Neural cell (in vitro differentiated cells): ENCODE data around the gene N4BP2.

Source experiments
- EP300 ChIP-seq: fragments of 450-650 bp; conservative IDR thresholded peaks from 2 replicates; pipeline ENCODE4 v1.6.1; 2014; ENCODE audit warnings: antibody characterized with exemption, mild to moderate bottlenecking, moderate library complexity; ENCODE audit not compliant: poor library complexity, severe bottlenecking
- RAD21 ChIP-seq: fragments of 450-650 bp; conservative IDR thresholded peaks from 2 replicates; pipeline ENCODE4 v1.6.1; 2014; ENCODE audit warnings: antibody characterized with exemption, mild to moderate bottlenecking, moderate library complexity
- TF ChIP-seq, protein P1 (sequence below): fragments of 450-650 bp; IDR thresholded peaks from 2 replicates; pipeline ENCODE4 v1.5.1; 2014; ENCODE audit warnings: antibody characterized with exemption, mild to moderate bottlenecking, moderate library complexity; ENCODE audit not compliant: poor library complexity, severe bottlenecking

DNA sequence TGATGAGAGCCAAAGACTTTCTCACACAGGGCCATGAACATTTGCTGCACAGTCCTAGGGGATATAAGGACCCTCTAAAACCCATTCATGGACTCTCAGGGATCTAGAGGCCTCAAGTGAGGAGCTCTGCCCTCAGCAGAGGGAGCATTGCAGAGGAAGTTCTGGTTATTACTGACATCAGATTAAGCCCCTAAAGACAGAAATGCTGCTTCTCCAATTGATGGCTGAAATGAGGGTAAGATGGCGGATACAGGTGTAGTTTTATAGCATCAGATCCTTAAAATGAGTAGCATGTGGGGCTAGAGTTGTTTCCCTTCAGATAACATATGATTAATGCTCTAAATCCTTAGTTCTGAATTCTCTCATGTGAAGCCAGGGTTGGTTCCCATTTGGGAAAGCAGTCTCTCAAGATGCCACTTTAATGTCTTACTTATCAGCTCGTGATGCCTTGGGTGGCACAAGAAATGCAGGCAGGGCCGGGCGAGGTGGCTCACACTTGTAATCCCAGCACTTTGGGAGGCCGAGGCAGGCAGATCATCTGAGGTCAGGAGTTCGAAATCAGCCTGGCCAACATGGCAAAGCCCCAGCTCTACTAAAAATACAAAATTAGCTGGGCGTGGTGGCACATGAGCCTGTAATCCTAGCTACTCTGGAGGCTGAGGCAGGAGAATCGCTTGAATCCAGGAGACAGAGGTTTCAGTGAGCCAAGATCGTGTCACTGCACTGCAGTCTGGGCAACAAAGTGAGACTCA is 148.0 kb downstream of the N4BP2 start:
- no peak for TF ChIP-seq RAD21
- TF ChIP-seq EP300 = no peak
- TF ChIP-seq, protein P1, sequence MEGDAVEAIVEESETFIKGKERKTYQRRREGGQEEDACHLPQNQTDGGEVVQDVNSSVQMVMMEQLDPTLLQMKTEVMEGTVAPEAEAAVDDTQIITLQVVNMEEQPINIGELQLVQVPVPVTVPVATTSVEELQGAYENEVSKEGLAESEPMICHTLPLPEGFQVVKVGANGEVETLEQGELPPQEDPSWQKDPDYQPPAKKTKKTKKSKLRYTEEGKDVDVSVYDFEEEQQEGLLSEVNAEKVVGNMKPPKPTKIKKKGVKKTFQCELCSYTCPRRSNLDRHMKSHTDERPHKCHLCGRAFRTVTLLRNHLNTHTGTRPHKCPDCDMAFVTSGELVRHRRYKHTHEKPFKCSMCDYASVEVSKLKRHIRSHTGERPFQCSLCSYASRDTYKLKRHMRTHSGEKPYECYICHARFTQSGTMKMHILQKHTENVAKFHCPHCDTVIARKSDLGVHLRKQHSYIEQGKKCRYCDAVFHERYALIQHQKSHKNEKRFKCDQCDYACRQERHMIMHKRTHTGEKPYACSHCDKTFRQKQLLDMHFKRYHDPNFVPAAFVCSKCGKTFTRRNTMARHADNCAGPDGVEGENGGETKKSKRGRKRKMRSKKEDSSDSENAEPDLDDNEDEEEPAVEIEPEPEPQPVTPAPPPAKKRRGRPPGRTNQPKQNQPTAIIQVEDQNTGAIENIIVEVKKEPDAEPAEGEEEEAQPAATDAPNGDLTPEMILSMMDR = no peak
